Activated T-cell treated with anti-CD3 and anti-CD28 coated beads for 48 hours (primary cell): ENCODE measurements around the gene OGN.

Experiments used
- DNase-seq: peaks from one replicate; pipeline ENCODE4 v3.0.0-alpha.2; 2020; ENCODE audit warnings: low read depth

The OGN gene

DNA sequence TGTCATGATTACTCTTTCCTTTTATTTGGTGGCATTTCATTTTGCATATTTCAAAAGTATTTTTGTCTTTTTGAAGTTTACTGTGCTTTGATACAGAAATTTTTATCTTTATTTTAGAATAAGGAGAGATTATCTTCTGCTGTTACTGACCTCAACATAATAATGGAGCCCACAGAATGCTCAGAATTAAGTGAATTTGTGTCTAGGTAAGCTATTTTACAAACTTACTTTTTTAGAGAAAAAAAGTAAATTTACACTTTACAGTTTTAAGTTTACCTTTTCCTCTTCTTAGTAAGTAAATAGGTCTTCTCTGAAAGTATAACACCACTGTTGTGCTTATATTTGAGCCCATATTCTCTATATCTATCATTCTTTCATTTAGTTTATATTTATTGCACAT is 58.8 kb downstream of the OGN start:
- no peak for DNase-seq

DNA sequence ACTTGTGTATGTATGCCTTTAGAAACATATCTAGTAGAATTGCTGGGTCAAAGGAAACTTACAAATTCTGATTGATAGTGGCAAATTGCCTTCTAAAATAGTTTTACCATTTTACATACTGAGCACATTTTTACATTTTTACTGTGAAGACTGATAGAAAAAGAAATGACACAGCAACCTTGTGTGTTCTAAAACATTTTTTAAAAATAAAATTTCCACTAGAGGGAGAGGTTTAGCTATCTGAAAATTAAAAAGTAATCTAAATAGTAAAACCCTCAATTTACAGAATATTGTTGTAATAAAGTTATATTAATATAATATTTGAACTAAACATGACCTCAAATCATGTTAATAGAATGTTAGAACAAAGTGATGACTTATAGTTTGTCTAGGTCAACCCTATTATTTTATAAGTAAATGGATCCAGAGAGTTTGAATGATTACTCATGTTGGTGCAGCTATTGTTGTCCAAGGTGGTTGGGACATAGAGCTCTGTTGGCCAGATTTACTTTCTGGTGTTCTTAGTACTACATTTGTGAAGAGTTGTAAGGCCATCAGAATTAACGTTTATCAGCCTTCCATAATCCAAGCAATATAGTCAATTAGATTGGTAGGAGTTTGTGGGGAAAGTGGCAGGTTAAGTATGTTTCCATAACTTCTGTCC is 61.4 kb downstream of the OGN start:
- DNase-seq, result no peak

DNA sequence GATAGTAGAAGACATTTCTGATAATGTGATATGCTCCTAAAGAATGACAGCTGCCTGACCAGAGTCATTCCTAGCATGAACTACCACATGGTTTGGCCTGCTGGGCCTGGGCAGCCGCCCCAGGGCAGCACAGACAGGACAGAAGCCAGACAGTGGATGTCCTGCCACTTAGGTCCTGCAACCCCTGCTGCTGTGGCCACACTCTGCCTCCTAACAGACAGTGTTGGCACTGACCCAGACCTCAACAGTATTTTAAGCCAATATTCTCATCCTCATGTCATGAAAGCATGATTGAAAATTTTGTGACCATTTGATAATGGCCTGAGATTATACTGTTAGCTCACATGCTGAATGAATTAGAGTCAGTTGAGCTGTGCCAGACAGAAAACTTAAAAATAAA is 62.8 kb downstream of the OGN start:
- no peak for DNase-seq

DNA sequence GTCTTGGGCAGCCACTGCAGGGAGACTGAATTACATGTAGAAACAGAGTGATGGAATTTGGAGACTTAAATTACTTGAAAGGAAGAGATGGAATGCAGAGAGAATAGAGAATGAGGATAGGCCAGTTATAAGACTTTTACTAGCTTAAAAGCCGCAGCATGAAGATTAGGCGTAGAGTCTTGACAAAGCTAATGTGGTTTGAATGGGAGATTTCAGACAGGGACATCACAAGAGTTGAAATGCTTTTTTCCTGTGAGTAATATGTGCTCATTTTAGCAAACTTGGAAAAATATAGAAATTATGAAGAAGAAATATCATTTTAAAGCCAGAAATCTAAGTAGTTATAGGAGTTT is 71.1 kb downstream of the OGN start:
- no peak for DNase-seq
